Posterior cingulate gyrus (tissue), 11 donors: ENCODE results near the gene TMPRSS5.
"Not testable (repeated sequence)": the region's sequence is repeated elsewhere in the genome, so short reads cannot be mapped to it uniquely, and the experiment has no call there.

ENCODE experiments used
- DNase-seq, 10 donors: peaks; one replicate each; pipeline versions ENCODE4 v3.0.0 to v3.0.0-alpha.2; 2020 to 2021; ENCODE audit warnings: mixed read lengths in 3 of 10
- intact Hi-C: fragments of 100-400 bp; cut with DNase I; formaldehyde crosslinking; loops from one replicate; pipeline ENCODE4 v1.15.1; 2023

Gene TMPRSS5

DNA sequence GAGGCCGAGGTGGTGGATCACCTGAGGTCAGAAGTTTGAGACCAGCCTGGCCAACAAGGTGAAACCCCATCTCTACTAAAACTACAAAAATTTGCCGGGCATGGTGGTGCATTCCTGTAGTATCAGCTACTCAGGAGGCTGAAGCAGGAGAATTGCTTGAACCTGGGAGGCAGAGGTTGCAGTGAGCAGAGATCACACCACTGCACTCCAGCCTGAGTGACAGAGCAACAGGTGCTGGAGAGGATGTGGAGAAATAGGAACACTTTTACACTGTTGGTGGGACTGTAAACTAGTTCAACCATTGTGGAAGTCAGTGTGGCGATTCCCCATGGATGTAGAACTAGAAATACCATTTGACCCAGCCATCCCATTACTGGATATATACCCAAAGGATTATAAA, 34.2 kb downstream of the TMPRSS5 start:
- DNase-seq, intact Hi-C loops: not testable (repeated sequence)

DNA sequence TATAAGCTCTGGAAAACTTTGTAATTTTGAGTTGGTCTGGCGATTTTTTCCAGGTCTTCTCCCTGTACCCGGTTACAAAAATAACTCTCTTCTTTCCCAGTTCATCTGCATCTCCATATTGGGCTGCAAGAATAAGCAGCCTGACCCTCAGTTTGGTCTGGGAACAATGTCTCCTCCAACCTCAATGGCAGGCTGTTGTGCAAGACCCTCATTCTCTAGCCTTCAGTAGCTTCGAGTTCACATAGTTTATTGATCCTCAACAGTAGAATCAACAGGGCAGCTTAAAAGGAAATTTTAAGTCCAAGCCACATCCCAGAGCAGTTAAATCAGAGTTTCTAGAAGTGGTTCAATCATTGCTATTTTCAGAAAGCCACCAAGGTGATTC, 35.3 kb downstream of the TMPRSS5 start:
- intact Hi-C loops = no loop called here
- DNase-seq = no peak

DNA sequence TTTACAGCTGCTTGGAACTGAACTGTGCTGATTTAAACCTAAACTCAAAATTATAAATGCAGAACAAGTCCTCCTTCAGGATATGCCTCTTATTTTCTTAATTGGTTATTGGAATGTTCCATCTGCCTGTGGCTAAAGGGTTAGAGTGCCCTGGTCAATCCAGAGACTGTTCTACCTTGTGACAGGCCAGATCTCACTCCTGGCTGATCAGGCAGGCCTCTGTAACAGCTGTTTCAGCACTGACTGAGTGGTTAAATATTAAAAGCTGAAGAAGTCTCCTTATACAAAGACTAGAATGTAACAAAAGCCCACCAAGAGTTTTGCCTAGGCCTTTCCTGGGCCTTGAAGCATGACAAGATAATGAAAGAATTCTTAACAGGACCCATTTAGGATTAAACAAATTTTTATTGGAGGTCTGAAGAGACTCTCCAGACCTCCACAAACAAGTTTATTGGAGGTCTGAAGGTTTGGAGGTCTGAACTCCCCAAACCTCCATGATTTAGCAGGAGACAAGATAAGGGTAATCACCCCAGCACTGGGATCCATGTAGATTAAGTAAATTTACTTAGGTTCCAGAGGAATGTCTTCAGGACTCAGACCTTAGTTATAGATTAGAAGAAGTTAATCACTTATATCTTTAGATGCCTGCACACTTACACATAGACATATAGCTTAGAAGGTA, 35.8 kb downstream of the TMPRSS5 start:
- no peak for DNase-seq
- intact Hi-C loops = no loop called here

DNA sequence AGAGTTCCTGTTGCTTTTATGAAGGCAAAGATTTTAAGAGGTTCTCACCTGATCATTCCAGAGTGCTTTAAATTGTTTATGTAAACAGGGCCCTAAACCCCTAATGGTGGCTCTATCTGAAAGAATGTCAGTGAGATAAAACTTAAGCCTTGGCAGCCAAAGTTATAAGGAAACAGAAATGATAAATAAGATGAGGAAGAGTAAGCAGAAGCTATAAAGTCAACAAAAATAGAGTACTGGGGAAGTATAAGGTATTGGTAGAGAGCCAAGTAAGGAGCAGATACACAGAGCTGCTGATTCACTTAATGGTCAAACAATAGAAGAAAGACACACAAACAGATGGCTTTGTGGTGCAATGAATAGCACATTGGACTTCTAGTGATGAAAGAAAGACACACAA, 37.9 kb downstream of the TMPRSS5 start:
- intact Hi-C loops = no loop called here
- no peak for DNase-seq

DNA sequence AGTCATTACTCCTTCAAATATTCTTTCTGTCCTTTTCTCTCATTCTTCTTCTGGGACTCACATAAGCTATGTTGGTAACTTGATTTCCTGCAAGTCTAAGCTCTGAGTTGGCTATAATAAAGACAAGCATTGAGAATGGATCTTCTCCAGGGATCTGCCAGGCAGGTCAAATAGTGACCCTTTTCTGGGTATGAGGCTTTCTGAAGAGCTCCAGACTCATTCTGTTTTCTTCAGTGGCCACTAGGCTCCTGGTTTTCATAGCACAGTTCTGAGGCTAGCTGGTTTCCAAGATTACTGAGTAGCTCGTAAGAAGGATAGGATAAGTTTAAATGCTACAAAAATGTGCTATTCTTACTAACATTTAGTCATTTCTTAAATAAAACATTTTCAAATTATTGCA, 38.3 kb downstream of the TMPRSS5 start:
- intact Hi-C loops = no loop called here
- DNase-seq = no peak

DNA sequence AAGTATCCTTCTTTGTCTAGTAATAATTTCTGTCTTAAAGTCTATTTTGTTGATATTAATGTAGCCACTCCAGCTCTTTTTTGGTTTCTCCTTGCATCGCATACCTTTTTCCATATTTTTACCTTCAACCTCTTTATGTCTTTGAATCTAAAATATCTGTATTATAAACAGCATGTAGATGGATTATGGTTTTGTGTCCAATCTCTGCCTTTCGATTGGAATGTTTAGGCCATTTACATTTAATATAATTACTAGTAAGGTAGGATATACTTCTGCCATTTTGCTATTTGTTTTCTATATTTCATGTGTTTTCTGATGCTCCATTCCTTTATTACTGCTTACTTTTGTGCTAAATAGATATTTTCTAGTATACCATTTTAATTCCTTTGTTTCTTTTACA, 39.5 kb downstream of the TMPRSS5 start:
- intact Hi-C loops = no loop called here
- DNase-seq = no peak

DNA sequence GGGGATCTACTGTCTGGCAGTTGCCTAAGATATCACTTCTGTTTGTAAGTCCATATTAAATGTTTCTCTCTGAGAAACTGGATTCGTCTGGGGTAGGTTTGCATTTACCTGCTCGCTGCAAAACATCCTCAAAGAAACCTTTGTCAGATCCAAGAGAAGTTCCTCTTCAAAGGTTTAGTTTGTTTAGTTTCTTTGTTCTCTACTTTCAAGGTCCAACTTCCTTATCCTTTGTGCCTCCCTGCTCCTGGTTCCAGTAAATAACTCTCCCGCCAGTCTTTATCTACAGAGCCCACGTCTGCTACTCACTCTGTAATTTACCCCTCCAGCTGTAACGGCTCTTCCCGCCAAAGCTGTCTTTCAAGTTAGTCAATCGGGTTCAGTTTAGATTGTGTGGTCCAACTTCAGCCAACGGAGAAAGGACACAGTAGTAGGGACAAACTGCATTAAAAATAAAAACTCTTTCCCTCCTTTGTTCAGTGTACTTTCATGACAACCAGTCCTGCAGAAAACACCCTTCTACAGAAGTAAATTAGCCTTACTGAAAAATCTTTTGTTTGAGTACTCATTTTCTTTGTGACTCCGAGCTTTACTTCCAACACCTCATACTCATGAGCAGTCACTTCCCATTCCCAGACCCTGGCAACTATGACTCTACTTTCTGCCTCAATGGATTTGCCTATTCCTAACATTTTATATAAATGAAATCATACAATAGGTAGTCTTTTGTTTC, 41.0 kb downstream of the TMPRSS5 start:
- DNase-seq = no peak
- intact Hi-C loops = no loop called here

DNA sequence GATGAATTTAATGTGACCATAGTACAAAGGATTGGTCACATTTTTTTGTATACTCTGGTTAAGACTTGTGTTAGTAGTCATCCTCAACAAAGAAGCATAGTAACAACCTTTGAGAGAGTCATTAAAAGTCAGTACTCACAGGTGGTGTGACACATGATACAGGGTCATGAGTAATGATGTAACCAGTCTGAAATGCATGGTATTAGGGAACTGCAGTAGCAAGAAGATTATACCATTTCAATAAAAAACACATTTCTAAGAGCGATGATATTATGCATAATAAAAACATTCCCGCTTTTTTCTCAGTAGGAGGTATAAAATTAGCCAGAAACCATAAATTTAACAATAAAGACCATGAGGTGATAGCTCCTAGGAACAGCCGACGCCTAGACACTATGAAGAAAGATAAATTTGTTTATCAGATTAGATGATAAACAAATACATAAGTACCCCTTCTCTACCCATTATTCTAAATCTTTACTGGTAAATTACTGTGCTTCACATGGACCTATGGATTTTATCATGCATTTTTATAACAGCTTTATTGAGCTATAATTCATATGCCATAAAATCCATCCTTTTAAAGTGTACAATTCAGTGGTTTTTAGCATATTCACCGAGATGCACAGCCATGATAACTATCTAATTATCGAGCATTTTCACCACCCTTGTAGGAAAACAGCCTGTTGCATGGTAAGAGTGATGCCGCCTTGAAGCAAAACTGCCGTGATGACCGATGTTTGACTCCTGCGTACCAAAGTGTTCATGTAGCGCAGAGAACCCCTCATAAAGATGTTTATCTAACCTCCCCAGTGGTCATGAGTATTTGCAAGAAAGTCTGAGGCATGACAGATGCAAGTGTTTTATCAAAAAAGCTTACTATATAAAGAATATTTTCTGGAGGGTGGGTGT, 41.8 kb downstream of the TMPRSS5 start:
- intact Hi-C loops = no loop called here
- DNase-seq = no peak

DNA sequence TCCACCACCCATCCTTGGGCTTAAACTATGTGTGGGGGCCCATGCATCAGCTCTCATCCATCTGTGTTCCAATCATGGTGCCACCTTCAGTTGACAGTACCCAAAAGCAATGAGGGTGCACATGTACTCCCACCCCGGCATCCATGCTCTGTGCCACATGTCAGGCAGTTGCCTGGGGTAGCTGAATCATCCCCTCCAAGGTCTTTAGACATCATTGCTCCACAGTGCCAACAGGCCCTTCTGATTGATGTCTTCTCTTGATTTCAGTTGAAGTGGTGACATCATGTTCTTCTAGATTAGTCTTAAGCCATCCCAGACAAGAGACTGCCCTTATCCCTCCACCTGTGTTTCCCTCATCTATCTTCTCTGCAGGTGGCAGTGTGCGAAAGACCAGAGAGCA, 42.5 kb downstream of the TMPRSS5 start:
- intact Hi-C loops = no loop called here
- no peak for DNase-seq

DNA sequence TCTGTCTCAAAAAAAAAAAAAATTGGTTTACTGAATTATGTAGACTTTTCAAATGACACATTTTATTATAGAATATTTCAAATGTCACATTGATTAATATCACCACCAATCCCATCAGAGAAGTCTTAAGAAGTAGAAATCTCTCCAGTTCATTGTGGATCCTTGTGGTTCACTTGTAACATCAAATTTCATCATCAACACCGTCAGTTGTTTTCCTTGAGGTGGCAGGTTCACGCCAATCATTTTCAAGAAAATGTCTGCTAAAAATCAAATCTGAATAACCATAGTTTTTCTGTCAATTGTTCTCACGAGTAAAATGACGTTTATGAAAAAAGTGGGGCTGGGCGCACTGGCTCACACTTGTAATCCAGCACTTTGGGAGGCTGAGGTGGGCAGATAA, 50.3 kb downstream of the TMPRSS5 start:
- DNase-seq = no peak
- intact Hi-C loops = no loop called here

DNA sequence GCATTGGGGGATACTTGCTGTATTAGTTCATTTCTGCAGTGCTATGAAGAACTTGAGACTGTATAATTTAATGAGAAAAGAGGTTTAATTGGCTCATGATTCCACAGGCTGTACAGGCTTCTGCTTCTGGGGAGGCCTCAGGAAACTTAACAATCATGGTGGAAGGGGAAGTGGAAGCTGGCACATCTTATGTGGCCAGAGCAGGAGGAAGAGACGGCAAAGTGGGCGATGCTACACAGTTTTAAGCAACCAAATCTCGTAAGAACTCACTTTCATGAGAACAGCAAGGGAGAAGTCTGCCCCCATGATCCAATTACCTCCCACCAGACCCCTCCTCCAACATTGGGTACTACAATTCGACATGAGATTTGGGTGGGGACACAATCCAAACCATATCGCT, 55.1 kb downstream of the TMPRSS5 start:
- no peak for DNase-seq
- intact Hi-C loops = no loop called here

DNA sequence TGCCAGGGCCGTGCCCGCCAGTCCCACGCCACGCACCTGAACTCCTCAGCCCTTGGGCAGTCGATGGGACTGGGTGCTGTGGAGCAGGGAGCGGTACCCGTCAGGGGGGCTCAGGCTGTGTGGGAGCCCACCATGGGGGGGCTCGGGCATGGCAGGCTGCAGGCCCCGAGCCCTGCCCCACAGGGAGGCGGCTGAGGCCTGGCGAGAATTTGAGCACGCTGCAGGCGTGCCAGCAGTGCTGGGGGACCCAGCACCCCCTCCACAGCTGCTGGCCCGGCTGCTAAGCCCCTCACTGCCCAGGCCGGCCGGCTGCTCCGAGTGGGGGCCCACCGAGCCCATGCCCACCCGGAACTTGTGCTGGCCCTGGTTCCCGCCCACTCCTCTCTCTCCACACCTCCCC, 56.8 kb downstream of the TMPRSS5 start:
- DNase-seq = no peak
- intact Hi-C loops = no loop called here

DNA sequence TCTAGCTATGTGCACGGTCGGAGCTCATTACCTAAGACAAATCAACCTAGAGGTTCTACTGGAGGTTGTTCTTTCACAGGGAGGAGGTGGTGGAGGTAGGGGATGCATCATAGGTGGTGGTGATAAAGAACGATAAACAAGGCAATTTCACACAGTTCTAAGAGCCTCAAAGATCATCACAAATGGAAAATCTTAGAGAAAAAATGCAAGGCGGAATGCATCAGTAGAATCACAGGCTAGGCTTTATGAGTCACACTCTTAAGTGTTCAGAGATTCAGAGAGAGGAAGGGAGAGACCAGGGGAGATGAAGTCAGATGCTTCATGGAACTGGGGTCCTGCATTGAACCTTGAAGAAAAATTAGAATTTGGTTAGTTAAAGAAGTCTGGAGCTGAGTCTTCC, 58.3 kb downstream of the TMPRSS5 start:
- intact Hi-C loops = no loop called here

DNA sequence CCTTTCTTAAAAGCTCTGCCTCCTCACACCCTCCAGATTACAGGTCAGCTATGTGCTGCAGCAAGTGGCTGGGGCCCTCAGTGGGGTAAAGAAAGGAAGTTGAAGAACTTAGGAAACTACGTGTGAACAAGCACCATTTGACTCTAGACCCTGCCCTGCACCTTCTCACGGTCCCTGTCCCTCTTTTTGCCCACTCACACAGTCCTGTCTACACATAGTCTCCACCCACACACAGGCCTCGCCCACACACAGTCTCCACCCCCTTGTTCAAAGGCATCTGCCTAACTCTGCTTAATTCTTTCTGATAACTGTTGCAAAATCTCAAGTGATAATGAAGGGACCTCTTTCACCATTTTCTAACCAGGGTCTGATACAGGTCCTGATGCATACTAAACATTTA, 59.0 kb downstream of the TMPRSS5 start:
- DNase-seq = no peak
- intact Hi-C loops = no loop called here

More for the DNA sequence above, 58.3 kb downstream of the TMPRSS5 start:
- no peak for DNase-seq

DNA sequence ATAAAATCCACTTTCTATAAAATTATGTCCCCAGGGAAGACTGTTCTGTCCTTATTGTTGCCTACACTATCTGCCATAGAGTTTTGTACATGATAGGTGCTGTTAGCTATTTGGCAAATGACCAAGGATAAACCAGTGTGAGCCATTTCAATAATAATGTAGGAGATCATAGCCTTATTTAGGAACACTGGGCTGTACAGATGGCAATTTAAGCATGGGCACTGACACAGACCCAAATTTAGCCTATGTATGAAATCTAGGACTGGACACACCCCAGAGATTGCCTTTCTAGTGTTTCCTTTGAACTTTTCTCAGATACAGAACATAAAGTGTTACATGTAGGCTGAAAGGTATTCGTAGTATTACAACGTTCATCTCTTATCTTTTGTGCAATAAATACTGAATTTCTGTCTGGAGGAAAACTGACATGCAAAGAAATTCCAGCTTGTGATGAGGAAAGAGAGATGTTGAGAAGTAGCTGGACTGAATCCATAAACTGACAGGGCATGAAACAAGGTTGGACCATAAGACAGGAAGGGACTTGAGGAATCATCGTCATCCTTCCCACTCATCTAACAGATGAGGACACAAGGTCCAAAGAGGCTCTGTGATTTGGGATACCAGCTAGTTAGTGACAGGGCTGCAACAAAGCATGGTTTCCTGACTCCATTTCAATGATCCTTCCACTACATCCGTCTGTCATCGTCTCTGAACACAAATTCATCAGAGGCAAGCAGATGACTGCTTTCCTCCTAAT, 60.3 kb downstream of the TMPRSS5 start:
- intact Hi-C loops = no loop called here
- DNase-seq = no peak

DNA sequence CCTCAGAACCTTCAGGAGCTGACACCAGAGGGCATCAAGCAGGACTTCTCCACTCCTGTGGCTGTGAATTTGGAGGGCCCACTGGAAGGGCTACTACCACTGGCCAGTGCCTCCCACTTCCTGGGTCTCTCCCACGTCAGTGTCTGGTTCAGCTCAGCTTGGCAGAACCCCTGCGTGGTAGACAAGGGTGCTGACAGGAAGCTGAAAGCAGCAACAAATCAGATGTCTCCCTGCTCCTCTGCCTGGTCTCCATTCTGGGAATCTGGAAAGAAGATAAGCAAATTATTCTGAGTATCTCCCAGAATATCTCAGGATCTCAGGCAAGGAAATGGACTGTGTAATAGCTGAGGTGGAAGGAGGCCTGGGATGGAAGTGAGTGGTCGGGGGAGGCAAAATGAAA, 61.5 kb downstream of the TMPRSS5 start:
- no peak for DNase-seq
- intact Hi-C loops = no loop called here

DNA sequence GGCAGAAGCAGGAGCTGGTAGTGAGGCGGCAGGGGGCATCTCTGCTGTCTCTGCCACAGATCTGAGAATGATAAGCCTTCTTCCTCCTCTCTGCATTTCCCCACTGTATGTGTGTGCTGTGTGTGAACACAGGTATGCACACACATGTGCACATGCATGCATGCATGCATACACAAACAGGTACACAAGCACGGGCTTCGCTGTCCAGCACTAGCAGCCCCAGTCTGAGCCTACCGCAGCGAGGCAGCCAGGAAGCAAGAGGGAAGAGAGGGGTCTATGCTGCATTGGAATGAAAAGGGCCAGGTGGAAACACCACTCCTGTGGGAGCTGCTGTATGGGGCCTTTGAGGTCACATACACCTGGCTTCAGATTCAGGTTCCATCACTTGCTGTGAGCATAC, 62.4 kb downstream of the TMPRSS5 start:
- intact Hi-C loops = no loop called here
- DNase-seq = no peak

DNA sequence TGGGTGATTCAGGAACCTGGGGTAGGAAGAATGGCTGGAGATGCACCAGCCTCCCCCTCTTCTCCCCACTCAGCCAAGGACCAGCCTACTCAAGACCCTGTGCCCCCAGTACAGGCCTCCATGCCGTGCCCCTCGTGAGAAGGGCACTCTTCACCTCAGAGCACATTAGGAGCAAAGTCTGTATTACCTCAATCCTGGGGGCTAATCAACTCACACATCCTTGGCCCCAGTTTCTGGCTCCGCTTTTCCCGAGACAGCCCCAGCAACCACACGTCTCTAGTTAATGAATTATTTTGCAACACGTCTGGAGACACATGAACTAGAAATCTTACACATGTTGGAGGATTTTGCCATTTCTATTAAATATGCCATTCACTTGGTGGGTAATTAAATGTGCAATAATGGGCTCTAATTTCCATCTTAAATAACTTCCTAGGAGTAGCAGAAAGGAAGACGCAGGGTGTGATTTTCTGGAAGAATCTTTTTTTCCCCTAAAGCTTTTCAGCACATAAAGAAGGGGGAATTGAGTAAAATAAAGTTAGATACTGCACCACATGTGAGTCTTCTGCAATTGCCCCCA, 63.0 kb downstream of the TMPRSS5 start:
- DNase-seq = no peak
- intact Hi-C loops = no loop called here

DNA sequence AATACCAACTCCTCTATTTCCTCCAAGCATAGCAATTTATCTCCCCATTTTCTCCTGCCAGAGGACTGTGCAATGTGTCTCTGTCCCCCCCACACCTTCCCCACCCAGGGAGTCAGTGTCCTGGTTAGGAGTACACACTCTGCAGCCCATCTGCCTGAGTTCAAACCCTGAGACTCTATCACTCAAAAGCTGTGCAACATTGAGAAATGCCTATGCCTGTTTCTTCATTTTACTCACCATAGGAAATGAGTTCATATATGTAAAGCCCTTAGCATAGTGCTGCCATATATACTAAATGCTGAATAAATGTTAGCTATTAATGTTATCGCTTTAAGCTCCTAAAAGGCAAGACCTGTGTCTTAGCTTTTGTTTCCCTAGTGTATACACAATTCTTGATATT, 64.0 kb downstream of the TMPRSS5 start:
- intact Hi-C loops = no loop called here
- DNase-seq = no peak

DNA sequence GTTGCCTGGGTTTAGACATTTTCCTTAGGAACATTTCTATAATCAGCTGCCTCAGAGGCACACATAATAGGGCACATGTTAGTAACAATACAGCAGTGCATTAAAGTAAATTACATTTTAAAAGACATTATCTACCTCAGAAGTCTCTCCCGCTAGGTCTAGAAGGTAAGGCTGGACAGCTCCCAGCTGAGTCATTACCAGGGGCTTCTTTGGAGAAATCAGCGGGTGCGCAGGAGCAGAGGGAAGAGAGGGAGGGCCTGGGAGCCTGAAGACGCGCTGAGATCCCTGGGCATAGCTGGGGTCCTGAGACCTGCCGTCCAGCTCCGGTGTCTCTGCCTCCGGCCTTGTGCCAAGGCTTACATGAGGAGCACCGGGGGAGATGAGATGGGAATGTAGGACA, 67.7 kb downstream of the TMPRSS5 start:
- intact Hi-C loops = no loop called here
- no peak for DNase-seq
